GM19467 (cell line): ENCODE data around the gene NUMBL.
"Not testable (repeated sequence)": the region's sequence is repeated elsewhere in the genome, so short reads cannot be mapped to it uniquely, and the experiment has no call there.

Experiments
- ATAC-seq: cut with Tn5 transposase; IDR thresholded peaks from one replicate; pipeline ENCODE4 v1.9.1; 2021; ENCODE audit warnings: mild to moderate bottlenecking, moderate library complexity; ENCODE audit not compliant: unreplicated experiment

Gene NUMBL

GRCh38 chr19:40690050-40690692, at the start of gene NUMBL:
Gene NUMBL (minus strand): TSS chr19:40690651. CDS start chr19:40690483, 168 bp downstream.
- no peak for ATAC-seq

- ATAC-seq, result no peak
These were observed 48.8 kb upstream of the NUMBL start for GRCh38 chr19:40739030-40739839.

GRCh38 chr19:40737102-40737644, 46.7 kb upstream of the NUMBL start:
- no peak for ATAC-seq

DNA sequence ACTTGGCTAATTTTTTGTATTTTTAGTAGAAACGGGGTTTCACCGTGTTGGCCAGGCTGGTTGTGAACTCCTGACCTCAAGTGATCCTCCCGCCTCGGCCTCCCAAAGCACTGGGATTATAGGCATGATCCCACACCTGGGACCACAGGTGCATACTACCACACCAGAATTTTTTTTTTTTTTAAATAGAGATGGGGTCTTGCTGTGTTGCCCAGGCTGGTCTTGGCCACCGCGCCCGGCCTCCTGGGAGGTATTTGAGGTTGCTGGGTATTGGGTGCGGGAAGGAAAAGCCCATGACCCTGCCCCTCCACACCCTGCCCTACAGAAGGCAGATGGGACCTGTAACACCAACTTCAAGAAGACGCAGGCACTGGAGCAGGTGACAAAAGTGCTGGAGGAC, 46.2 kb upstream of the NUMBL start:
- no peak for ATAC-seq

GRCh38 chr19:40735013-40735771, 44.7 kb upstream of the NUMBL start:
- ATAC-seq, result no peak

GRCh38 chr19:40733149-40733548, 42.7 kb upstream of the NUMBL start:
- ATAC-seq, result no peak

GRCh38 chr19:40732304-40732703, 41.9 kb upstream of the NUMBL start:
- ATAC-seq, result not testable (repeated sequence)

- not testable (repeated sequence) for ATAC-seq
These were observed 39.6 kb upstream of the NUMBL start for GRCh38 chr19:40730065-40730464.

- ATAC-seq, result no peak
These were observed 35.8 kb upstream of the NUMBL start for GRCh38 chr19:40726279-40726678.

DNA sequence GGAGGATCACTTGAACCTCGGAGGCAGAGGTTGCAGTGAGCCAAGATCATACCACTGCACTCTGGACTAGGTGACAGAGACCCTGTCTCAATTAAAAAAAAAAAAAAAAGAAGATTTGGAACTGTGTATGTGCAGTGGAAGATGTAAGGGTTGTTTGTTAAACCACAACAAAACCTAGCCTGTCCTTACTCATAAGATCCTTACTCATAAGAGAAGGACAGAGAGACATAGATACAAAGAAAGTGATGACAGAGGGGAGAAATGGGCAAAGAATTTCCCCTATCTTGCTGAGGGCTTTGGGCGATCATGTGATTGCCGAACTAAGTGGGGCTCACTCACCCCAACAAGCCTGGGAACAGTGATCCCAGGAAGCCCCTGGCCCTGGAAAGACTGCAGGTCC, 34.4 kb upstream of the NUMBL start:
- no peak for ATAC-seq

GRCh38 chr19:40724315-40724714, 33.9 kb upstream of the NUMBL start:
- ATAC-seq, result no peak

DNA sequence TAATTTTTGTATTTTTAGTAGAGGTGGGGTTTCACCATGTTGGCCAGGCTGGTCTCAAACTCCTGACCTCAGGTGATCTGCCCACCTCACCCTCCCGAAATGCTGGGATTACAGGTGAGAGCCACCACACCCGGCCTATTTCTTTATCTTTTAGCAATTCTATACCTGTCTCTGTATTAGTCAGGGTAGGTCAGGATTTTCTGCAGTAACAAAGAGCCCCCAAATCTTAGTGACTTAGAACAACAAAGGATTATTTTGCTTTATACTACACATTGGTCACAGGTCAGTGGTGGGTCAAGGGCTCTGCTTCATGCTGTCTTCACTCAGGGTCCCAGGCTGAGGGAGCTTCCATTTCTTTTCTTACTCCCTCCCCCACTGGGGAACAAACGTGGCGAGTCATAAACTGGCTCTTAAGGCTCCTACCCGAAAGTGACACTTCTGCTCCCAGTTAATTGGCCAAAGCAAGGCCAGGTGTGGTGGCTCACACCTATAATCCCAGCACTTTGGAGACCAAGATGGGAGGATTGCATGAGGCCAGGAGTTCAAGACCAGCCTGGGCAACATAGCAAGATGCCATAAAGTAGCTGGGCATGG, 33.3 kb upstream of the NUMBL start:
- ATAC-seq, result no peak

- ATAC-seq, result no peak
These were observed 31.6 kb upstream of the NUMBL start for GRCh38 chr19:40721936-40722661.

DNA sequence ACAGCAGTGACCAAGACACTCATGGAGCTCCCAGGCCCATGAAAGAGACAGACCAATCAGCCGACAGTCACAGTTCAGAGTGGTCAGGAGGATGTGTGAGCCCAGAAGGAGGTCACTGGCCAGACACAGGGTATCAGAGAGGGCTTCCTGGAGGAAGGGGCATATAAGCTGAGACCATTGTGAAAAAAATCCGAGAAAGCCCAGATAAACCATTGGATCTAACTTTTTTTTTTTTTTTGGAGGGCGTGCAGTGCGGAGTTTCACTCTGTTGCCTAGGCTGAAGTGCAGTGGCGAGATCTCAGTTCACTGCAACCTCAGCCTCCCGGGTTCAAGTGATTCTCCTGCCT, 30.7 kb upstream of the NUMBL start:
- no peak for ATAC-seq

- no peak for ATAC-seq
These were observed 29.0 kb upstream of the NUMBL start for GRCh38 chr19:40719414-40719894.

DNA sequence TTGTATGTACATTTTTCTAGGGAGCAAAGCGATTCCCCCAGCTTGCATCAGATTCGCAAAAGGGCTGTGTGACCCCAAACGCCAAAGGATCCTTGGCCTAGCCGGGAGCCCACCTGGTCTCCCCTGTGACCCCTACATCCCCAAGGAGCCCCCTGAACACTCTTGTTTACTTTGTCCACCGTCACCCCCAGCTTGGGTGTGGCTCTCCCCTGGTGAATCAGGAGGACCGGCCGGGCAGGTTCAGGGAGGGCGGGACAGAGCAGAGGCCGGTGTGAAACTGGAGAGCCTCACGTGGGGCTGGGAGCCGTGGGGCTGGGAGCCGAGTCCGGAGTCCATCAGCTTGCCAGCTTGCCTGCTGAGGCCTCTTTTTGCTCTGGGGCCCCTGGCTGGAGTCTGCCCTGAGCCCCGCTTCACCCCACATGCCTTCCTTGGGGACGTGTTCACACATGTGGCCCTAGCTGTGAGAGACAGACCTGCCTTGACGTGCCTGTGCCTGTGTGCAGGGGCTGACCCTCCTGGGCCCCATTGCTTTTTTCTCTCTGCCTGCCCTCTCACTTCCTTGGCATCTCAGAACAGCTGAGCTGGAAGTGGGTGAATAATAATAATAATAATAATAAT, 28.4 kb upstream of the NUMBL start:
- ATAC-seq, result no peak

DNA sequence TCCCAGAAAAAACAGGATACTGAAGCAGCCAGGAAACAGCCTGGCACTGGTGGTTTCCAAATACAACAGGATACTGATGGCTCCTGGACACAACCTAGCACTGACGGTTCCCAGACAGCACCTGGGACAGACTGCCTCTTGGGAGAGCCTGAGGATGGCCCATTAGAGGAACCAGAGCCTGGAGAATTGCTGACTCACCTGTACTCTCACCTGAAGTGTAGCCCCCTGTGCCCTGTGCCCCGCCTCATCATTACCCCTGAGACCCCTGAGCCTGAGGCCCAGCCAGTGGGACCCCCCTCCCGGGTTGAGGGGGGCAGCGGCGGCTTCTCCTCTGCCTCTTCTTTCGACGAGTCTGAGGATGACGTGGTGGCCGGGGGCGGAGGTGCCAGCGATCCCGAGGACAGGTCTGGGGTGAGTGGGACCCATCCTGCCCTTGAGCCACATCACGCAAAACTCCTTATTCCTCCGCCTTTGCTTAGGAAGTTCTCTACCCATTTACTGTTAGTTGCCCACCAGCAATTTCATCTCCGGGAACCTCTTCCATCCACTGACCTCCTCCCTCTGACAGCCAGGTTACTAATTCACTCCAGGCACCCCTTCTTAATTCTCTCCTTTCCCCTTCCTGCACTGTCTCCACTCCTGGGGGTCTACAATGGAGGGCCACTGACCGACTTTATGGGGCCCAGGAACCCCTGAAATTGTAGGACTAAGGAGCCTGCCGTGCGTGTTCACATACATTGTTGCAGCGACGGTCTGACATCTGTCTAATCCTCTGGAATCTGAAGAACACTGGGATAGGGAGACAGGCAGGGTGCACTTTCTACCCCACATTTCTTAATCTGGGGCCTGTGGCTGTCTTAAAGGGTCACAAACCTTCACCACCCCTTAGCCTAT, 27.7 kb upstream of the NUMBL start:
- ATAC-seq, result no peak

- ATAC-seq, result no peak
These were observed 27.0 kb upstream of the NUMBL start for GRCh38 chr19:40717325-40717879.
